Loucy (cell line): ENCODE results near the gene DKK2.

Source experiments
- H2AFZ ChIP-seq: fragments of 200-600 bp; sonication (generic); 2 replicates; pipeline ENCODE4 v1.6.0; 2016; ENCODE audit warnings: antibody characterized with exemption, mild to moderate bottlenecking, low read length, moderate library complexity
- H3F3A ChIP-seq: fragments of 200-600 bp; 2 replicates; pipeline ENCODE4 v1.6.0; 2016; ENCODE audit warnings: antibody characterized with exemption, low read depth, mild to moderate bottlenecking
- H3K27me3 ChIP-seq: fragments of 200-600 bp; sonication (generic); 2 replicates; pipeline ENCODE4 v1.6.1; 2014; ENCODE audit warnings: low read length, mild to moderate bottlenecking; ENCODE audit not compliant: insufficient read depth, poor library complexity, severe bottlenecking
- H3K36me3 ChIP-seq: fragments of 200-600 bp; sonication (generic); 2 replicates; pipeline ENCODE4 v1.6.1; 2016; ENCODE audit warnings: low read length; ENCODE audit not compliant: insufficient read depth
- H3K4me1 ChIP-seq: fragments of 200-600 bp; sonication (generic); 2 replicates; pipeline ENCODE4 v1.5.1; 2014; ENCODE audit warnings: low read length, mild to moderate bottlenecking; ENCODE audit not compliant: insufficient read depth, poor library complexity, severe bottlenecking
- H3K4me2 ChIP-seq: fragments of 200-600 bp; sonication (generic); 2 replicates; pipeline ENCODE4 v1.6.0; 2014; ENCODE audit warnings: antibody characterized with exemption, low read length, low read depth, mild to moderate bottlenecking; ENCODE audit not compliant: poor library complexity, severe bottlenecking
- H3K4me3 ChIP-seq: fragments of 200-600 bp; sonication (generic); 2 replicates; pipeline ENCODE4 v1.5.1; 2014; ENCODE audit warnings: low read length, mild to moderate bottlenecking, mixed read lengths; ENCODE audit not compliant: poor library complexity, severe bottlenecking
- H3K79me2 ChIP-seq: fragments of 200-600 bp; sonication (generic); 2 replicates; pipeline ENCODE4 v1.6.1; 2014; ENCODE audit warnings: low read length; ENCODE audit not compliant: insufficient read depth
- H3K9ac ChIP-seq: fragments of 200-600 bp; sonication (generic); 2 replicates; pipeline ENCODE4 v1.6.0; 2014; ENCODE audit warnings: mild to moderate bottlenecking, low read depth, low read length, moderate library complexity; ENCODE audit not compliant: poor library complexity, severe bottlenecking
- H3K9me2 ChIP-seq: fragments of 200-600 bp; sonication (generic); replicated peaks from 2 replicates; pipeline ENCODE4 v1.6.1; 2016; ENCODE audit warnings: low read depth, low read length, mixed read lengths
- H3K9me3 ChIP-seq: fragments of 200-600 bp; sonication (generic); 2 replicates; pipeline ENCODE4 v1.6.1; 2014; ENCODE audit warnings: mild to moderate bottlenecking, antibody characterized with exemption, low read length, low read depth; ENCODE audit not compliant: insufficient read depth
- H4K20me1 ChIP-seq: fragments of 200-600 bp; sonication (generic); 2 replicates; pipeline ENCODE4 v1.6.0; 2014; ENCODE audit warnings: antibody characterized with exemption, low read length, mild to moderate bottlenecking; ENCODE audit not compliant: insufficient read depth, poor library complexity, severe bottlenecking
- EZH2phosphoT487 ChIP-seq: fragments of 200-600 bp; IDR thresholded peaks from 2 replicates; pipeline ENCODE4 v1.6.1; 2018; ENCODE audit warnings: antibody characterized with exemption, mild to moderate bottlenecking, moderate library complexity, borderline replicate concordance
- TF ChIP-seq, protein P1 (sequence below): fragments of 200-600 bp; sonication (generic); conservative IDR thresholded peaks from 2 replicates; pipeline ENCODE4 v1.5.1; 2014; ENCODE audit warnings: mild to moderate bottlenecking, antibody characterized with exemption, low read length

The DKK2 gene

DNA sequence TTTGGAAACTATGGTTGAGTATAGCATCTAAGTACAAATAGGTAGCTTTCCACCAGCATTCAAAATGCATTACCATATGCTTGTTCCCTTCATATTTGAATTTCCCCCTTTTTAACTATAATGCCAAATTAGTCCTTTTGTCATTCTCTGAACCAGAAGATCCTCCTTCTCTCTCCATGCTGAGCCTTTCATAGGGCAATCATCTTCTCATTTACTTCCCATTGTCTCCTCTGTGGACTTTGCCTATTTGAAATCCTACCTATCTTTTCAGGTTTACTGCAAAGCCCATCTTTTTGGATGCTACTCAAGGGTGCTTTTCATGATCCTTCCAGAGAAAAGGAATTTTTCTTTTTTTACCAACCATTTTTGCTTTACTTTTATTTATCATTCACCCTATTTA lies 54.7 kb downstream of the DKK2 start:
- Histone ChIP-seq H3K4me2 (no peak overlapping the region), H3K4me3 (no peak overlapping the region), H3K79me2 (no peaks in the 10 kb centered on the region), H3K4me1 (peaks cover 5% of the 10 kb centered on the region), H3K9me3 (no peaks in the 10 kb centered on the region), H2AFZ (no peak overlapping the region), H4K20me1 (no peaks in the 10 kb centered on the region), H3K9ac (no peak overlapping the region), H3K9me2 (no peaks in the 10 kb centered on the region), H3K27me3 (no peaks in the 10 kb centered on the region), H3K36me3 (no peaks in the 10 kb centered on the region), H3F3A (no peaks in the 10 kb centered on the region)
- TF ChIP-seq EZH2phosphoT487, result no peak
- TF ChIP-seq, protein P1, sequence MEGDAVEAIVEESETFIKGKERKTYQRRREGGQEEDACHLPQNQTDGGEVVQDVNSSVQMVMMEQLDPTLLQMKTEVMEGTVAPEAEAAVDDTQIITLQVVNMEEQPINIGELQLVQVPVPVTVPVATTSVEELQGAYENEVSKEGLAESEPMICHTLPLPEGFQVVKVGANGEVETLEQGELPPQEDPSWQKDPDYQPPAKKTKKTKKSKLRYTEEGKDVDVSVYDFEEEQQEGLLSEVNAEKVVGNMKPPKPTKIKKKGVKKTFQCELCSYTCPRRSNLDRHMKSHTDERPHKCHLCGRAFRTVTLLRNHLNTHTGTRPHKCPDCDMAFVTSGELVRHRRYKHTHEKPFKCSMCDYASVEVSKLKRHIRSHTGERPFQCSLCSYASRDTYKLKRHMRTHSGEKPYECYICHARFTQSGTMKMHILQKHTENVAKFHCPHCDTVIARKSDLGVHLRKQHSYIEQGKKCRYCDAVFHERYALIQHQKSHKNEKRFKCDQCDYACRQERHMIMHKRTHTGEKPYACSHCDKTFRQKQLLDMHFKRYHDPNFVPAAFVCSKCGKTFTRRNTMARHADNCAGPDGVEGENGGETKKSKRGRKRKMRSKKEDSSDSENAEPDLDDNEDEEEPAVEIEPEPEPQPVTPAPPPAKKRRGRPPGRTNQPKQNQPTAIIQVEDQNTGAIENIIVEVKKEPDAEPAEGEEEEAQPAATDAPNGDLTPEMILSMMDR, result no peak

DNA sequence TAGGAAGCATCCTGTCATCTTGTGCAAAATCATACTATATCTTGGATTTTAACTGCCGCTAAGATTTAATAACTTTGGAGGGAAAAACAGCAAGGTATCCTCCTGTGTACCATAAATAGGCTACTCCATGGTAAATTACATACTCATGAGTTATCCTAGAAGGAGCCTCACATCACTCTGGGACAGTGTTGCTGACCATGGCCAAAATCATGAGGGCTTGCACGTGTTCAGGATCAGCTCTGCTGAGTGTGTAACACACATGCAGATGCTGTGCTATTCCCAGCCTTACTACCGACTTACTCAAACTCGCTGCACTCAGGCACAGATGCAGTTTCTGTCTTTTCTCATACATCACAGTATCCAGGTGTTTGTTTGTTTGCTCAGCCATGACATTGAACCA lies 56.6 kb downstream of the DKK2 start:
- H3F3A ChIP-seq, result no peaks in the 10 kb centered on the region
- no peaks in the 10 kb centered on the region for H3K27me3 ChIP-seq
- no peak overlapping the region for H3K9ac ChIP-seq
- H4K20me1 ChIP-seq, result no peaks in the 10 kb centered on the region
- no peaks in the 10 kb centered on the region for H3K9me3 ChIP-seq
- TF ChIP-seq EZH2phosphoT487, result no peak
- TF ChIP-seq, protein P1, result no peak
- H3K4me3 ChIP-seq, result no peak overlapping the region
- H3K4me2 ChIP-seq, result no peak overlapping the region
- no peaks in the 10 kb centered on the region for H3K79me2 ChIP-seq
- peaks cover 5% of the 10 kb centered on the region for H3K4me1 ChIP-seq
- H3K9me2 ChIP-seq, result no peaks in the 10 kb centered on the region
- no peaks in the 10 kb centered on the region for H3K36me3 ChIP-seq
- no peak overlapping the region for H2AFZ ChIP-seq

DNA sequence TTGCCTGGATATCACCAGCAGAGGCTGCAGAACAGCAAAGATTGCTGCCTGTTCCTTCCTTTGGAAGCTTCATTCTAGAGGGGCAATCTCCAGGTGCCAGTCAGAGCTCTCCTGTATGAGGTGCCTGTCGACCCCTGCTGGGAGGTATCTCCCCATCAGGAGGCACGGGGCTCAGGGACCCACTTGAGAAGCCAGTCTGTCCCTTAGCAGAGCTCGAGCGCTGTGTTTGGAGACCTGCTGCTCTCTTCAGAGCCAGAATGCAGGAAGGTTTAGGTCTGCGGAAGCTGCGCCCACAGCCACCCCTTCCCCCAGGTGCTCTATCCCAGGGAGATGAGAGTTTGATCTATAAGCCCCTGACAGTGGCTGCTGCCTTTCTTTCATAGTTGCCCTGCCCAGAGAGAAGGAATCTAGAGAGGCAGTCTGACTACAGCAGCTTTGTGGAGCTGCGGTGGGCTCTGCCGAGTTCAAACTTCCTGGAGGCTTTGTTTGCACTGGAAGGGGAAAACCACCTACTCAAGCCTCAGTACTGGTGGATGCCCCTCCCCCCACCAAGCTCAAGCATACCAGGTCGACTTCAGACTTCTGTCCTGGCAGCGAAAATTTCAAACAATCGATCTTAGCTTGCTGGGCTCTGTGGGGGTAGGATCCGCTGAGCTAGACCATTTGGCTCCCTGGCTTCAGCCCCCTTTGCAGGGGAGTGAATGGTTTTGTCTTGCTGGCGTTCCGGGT lies 57.9 kb downstream of the DKK2 start:
- Histone ChIP-seq H3K36me3 (no peaks in the 10 kb centered on the region), H3K4me3 (peak overlapping the region; percentile 6), H3K27me3 (no peaks in the 10 kb centered on the region), H3K9ac (no peak overlapping the region), H4K20me1 (no peaks in the 10 kb centered on the region), H3K79me2 (no peaks in the 10 kb centered on the region), H3F3A (no peaks in the 10 kb centered on the region), H3K4me2 (peak overlapping the region; percentile 31), H3K4me1 (peaks cover 5% of the 10 kb centered on the region), H3K9me3 (no peaks in the 10 kb centered on the region), H3K9me2 (no peaks in the 10 kb centered on the region), H2AFZ (peak overlapping the region; percentile 75)
- TF ChIP-seq EZH2phosphoT487, result no peak

DNA sequence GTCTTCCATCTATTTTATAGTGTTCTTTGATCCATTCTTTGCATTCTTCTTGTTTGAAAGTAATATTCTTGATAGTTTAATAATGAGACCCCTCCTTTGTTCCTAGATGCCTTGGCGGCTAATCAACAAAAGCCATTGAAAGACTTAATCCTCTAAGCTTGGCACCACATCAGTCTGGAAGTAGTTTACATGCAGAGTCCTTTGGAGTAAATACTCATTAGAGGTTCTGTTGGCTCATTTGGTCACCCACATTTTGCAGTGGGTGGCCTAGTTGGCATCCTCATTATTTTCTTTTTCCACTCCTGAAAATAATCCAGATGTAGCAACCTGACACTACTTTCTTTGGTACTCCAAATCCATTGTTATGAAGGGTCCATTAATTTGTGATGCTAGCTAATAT lies 64.5 kb downstream of the DKK2 start:
- H3F3A ChIP-seq, result no peaks in the 10 kb centered on the region
- no peaks in the 10 kb centered on the region for H3K36me3 ChIP-seq
- H3K4me2 ChIP-seq, result no peak overlapping the region
- H2AFZ ChIP-seq, result no peak overlapping the region
- H3K4me3 ChIP-seq, result no peak overlapping the region
- no peaks in the 10 kb centered on the region for H3K79me2 ChIP-seq
- H3K9ac ChIP-seq, result no peak overlapping the region
- H3K9me3 ChIP-seq, result no peaks in the 10 kb centered on the region
- H3K9me2 ChIP-seq, result no peaks in the 10 kb centered on the region
- TF ChIP-seq, protein P1, result no peak
- no peak for TF ChIP-seq EZH2phosphoT487
- no peaks in the 10 kb centered on the region for H4K20me1 ChIP-seq
- no peaks in the 10 kb centered on the region for H3K27me3 ChIP-seq
- no peaks in the 10 kb centered on the region for H3K4me1 ChIP-seq
